ENCODE measurements around the gene SIPA1L3.
"Not testable (repeated sequence)": the region's sequence is repeated elsewhere in the genome, so short reads cannot be mapped to it uniquely, and the experiment has no call there.

DNA sequence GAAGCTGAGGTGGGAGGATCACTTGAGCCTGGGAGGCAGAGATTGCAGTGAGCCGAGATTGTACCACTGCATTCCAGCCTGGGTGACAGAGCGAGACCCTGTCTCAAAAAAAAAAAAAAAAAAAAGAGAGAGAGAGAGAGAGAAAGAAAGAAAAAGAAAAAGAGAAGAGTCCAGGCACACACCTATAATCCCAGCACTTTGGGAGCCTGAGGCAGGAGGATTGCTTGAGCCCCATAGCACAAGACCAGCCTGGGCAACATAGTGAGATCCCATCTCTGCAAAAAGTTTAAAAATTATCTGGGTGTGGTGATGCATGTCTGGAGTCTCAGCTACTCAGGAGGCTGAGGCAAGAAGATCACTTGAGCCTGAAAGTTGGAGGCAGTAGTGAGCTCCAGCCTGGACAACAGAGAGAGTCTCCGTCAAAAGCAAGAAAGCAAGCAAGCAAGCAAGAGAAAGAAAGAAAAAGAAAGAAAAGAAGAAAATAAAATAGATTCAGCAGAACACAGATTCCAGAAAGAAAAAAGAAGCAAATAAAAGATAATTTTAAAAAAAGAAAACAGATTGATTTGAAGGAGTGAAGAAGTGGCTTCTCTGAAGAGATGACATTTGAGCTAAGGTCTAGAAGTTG lies 323.6 kb downstream of the SIPA1L3 start:
- not testable (repeated sequence) for TF ChIP-seq ZFP3 (CRISPR knock-in tag; IDR thresholded peaks at IDR 0.05); ZC3H10 (CRISPR knock-in tag; IDR thresholded peaks at IDR 0.05); ARNTL (CRISPR knock-in tag; IDR thresholded peaks at IDR 0.05; ENCODE audit: borderline replicate concordance, low read depth); ZFP30 (CRISPR knock-in tag; IDR thresholded peaks at IDR 0.05); ZNF565 (CRISPR knock-in tag; conservative IDR thresholded peaks at IDR 0.05; ENCODE audit: low read depth); CSDC2 (CRISPR knock-in tag; IDR thresholded peaks at IDR 0.05); ZNF8 (CRISPR knock-in tag; IDR thresholded peaks at IDR 0.05); RARB (CRISPR knock-in tag; IDR thresholded peaks at IDR 0.05); ISL1 (CRISPR knock-in tag; IDR thresholded peaks at IDR 0.05); GLIS3 (CRISPR knock-in tag; IDR thresholded peaks at IDR 0.05)
- TF ChIP-seq, protein P1, sequence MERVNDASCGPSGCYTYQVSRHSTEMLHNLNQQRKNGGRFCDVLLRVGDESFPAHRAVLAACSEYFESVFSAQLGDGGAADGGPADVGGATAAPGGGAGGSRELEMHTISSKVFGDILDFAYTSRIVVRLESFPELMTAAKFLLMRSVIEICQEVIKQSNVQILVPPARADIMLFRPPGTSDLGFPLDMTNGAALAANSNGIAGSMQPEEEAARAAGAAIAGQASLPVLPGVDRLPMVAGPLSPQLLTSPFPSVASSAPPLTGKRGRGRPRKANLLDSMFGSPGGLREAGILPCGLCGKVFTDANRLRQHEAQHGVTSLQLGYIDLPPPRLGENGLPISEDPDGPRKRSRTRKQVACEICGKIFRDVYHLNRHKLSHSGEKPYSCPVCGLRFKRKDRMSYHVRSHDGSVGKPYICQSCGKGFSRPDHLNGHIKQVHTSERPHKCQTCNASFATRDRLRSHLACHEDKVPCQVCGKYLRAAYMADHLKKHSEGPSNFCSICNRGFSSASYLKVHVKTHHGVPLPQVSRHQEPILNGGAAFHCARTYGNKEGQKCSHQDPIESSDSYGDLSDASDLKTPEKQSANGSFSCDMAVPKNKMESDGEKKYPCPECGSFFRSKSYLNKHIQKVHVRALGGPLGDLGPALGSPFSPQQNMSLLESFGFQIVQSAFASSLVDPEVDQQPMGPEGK (CRISPR knock-in tag; IDR thresholded peaks at IDR 0.05; ENCODE audit: borderline replicate concordance): not testable (repeated sequence)
- TF ChIP-seq, protein P2, sequence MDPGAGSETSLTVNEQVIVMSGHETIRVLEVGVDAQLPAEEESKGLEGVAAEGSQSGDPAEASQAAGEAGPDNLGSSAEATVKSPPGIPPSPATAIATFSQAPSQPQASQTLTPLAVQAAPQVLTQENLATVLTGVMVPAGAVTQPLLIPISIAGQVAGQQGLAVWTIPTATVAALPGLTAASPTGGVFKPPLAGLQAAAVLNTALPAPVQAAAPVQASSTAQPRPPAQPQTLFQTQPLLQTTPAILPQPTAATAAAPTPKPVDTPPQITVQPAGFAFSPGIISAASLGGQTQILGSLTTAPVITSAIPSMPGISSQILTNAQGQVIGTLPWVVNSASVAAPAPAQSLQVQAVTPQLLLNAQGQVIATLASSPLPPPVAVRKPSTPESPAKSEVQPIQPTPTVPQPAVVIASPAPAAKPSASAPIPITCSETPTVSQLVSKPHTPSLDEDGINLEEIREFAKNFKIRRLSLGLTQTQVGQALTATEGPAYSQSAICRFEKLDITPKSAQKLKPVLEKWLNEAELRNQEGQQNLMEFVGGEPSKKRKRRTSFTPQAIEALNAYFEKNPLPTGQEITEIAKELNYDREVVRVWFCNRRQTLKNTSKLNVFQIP (CRISPR knock-in tag; IDR thresholded peaks at IDR 0.05; ENCODE audit: borderline replicate concordance, low read depth): not testable (repeated sequence)
- TF ChIP-seq, protein P3, sequence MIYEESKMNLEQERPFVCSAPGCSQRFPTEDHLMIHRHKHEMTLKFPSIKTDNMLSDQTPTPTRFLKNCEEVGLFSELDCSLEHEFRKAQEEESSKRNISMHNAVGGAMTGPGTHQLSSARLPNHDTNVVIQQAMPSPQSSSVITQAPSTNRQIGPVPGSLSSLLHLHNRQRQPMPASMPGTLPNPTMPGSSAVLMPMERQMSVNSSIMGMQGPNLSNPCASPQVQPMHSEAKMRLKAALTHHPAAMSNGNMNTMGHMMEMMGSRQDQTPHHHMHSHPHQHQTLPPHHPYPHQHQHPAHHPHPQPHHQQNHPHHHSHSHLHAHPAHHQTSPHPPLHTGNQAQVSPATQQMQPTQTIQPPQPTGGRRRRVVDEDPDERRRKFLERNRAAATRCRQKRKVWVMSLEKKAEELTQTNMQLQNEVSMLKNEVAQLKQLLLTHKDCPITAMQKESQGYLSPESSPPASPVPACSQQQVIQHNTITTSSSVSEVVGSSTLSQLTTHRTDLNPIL (CRISPR knock-in tag; IDR thresholded peaks at IDR 0.05; ENCODE audit: low read depth): not testable (repeated sequence)
